NCI-H2107 treated with DMSO at 0.1 percent for 48 hours (cell line): Measurements from ENCODE around the gene MSRB3.

ENCODE experiments used
- DNase-seq: peaks from one replicate; lab custom pipeline; 2025; ENCODE audit not compliant: unreplicated experiment; lab: John Stamatoyannopoulos, UW

The MSRB3 gene

DNA sequence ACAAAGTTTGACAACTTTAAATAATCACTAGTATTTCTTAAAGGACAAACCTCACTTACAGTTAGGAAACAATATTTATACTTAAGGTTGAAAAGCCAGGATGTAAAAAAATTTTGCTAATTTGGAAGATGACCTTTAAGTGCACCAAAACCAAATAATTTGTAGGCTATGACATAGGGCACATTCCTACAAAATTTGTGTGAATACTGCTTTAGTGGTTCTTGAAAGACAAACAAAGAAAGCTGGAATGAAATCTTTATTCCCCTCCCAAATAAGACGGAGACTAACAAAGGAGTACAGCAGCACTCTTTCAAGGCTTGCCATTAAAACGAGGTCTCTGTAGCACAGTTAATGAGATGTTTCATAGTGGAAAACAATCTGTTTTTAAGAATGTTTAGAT lies 45.6 kb downstream of the MSRB3 start:
- no peak for DNase-seq

DNA sequence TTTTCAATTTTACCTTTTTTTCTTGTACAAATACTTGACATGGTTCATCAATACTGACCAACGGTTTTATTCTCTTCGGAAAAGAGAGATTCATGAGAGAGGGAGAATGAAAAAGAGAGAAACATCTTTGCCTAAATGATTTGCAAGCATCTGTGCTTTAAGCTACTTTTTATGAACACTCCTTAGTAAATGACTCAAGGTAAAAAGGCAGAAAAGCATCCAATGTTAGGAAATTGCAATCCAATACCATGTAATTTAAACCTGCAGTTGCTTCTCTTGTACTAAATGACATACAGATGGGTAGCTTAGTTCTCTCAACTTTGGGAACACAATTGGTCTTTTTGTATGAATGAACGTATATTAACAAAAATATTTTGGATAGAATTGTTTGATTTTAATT lies 46.1 kb downstream of the MSRB3 start:
- no peak for DNase-seq

DNA sequence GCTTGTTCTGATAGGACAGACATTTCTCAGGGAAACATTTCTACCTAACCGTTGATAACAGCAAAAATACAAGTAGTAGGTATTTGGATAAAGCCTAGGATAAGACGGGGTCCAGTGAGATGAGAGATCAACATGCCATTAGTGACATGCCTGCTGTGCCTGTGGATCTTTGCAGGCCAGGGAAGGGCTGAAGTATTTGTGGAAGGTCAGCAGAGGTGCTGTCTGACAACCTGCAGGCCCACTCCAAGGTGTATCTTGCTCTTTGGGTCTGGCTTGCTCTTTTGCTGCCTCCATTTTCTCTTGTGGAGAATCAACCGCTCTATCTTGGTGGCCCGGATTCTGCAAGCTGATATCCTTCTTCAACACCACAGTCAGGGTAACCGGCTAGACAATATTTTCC lies 46.7 kb downstream of the MSRB3 start:
- no peak for DNase-seq

DNA sequence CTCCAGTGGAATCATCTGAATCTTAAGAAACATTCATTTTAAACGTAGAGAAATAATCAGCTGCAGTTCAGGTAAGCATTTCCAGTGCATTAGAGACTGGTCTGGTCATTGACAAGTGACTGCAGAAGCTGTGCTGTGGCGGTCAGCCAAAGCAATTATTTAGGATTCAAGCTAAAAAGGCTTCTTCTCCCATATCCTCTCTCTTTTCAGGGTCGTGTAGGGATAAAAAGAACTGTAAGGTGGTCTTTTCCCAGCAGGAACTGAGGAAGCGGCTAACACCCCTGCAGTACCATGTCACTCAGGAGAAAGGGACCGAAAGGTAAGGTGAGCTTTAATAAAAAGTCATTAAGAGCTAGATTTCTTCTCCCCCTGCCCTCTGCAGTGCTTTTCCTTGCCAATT lies 48.1 kb downstream of the MSRB3 start:
- DNase-seq = no peak

DNA sequence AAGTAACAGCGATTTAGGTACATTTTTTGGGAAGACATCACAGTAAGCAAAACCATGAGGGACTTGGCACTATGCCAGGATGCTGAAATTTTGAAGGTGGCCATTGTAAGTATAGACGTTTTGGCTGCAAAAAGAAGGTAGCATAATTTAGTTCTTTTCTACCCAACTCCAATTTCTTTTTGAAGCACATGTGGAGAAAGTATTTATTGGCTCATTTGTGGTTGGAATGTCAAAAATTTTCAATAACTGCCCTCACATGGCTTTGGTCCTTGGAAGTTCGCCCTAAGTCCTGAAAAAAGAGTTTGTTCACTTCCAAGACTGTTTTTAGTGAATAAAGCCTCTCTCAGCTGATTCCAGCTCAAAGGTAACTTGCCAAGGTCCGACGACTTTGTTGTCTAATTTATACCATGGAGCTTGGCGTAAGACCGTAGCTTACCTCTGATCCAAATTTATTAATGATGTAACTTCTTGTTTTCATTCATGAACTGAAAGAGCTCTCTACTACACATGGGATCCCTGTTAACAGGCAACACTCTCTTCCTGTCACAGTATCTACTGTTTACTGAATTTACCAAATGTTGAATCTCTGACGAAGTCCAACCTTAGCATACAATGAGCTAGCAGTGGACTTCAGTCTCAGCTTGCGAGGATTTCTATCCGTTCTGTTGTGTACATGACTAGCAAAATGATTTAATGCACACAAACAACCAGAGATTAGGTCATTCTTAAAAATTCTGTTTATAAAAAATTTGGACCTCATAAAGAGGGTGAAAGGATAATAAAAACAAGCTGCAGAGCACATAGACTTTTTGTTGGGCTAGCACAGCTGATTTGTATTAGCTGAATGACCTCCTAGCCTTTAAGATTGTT lies 49.0 kb downstream of the MSRB3 start:
- DNase-seq = no peak

DNA sequence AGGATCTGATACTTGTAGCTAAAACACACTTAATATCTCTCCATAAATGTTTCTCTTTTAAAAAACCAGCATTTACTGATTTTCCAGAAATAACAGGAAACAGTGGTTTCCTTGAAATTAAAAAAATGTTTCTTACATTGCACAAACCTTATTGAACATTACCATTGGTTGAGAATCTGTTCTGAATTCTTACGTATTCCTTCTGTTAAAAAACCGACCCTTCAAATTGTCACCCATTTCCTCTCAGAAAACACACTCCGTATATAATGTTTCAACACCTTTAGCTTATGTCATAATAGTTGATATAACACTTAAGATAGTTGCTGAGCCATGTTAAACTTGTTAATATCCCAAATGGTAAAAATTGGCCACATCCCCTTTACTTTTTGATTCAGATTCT lies 51.2 kb downstream of the MSRB3 start:
- DNase-seq = no peak

DNA sequence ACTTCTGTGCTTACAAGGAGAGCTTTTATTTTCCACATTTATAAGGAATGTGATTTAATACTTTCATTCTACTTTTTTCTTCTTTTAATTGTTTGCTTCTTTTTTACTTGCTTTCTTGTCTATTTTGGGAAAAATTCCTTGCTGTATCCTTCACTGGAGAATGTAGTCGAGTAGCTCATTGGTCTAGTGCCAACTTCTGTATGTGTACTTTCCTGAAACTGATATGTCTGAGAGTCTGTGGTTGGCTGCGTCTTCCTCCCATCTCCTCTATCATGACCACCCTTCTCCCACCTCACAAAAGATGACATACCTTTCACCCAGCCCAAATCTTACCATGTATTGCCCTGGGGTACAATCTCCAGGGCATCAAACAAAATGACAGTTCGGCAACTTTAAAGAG lies 51.8 kb downstream of the MSRB3 start:
- no peak for DNase-seq

DNA sequence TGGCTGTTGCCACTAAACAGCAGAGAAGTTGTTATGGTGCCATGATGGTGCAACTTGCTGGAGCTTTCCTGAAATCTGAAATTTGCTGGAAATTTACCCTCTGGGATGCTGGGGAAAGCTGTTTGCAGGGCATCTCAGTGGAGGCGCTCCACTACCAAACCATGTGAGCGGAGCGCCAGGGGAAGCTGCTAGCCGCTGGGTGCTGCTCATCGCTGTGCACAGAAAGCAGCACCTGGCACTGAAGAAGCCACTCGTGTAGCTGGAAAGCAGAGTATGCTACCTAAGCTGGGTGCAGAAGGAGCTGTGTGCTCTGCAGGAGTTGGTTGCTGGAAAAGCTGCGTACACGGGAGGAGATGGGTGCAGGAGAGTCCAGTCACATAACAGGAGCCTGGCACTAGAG lies 53.0 kb downstream of the MSRB3 start:
- DNase-seq = no peak

DNA sequence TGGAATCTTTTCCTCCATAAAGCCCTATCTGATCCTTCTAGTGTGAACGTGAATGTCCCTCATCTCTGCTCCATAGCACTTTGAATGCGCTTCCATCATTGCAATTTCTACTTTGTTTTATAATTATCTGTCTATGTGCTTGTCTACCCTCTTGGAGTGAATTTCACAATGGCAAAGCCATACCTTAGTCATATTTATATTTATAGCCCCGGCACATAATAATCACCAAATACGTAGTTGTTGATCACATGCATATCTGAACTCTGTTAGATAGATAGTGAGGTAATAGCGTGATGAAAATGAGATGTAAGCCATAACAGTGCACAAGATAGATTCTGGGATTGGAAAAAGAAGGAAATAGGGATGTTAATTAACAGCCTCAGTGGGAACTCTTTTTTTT lies 55.2 kb downstream of the MSRB3 start:
- no peak for DNase-seq

DNA sequence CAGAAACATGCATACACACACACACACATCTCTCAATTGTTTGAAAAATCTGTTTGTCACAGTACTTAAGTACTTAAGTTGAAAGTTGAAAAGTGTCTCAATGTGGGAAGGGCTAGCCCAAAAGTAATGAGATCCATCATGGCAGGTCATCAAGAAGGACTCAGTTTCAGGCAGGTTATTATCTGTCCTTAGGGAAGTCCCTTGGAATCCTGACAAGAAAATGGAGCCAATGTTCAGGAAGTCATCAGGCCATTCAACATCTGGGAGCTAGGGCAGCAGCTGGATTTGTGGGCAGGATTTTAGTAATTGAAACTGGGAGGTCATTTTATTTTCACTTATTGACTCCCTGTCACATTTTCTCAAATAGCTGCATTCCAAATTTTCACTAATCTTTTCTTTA lies 56.0 kb downstream of the MSRB3 start:
- DNase-seq = no peak

DNA sequence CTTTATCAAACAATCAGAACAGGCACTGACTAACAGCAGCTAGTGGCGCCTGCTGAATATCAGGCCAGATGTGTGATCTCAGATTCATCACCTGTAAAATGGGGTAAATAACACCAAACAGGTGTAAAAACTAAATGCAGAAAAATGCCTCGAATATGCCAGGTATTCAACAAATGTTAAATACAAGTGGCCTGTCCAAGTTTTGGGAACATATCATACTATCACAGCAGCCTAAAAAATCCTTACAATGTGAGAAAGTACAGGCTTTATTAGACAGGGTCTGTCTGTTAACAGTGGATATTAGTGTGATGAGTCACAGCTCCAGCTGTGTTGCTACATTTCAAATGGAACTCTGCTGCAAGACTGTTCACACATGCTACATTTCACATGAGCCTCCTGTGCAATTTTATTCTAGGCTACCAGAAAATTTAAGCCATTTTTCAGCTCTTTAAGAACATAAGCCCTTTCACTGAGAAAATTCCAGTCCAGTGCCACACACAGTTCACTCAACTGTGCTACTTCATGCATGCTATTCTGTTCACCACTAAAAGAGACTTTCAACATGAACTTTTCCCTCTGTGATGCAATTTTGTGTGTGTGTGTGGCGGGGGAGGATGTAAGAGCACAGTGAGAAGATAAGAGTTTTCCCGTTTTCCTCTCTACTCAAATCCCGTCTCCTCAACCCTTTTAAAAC lies 56.7 kb downstream of the MSRB3 start:
- no peak for DNase-seq

DNA sequence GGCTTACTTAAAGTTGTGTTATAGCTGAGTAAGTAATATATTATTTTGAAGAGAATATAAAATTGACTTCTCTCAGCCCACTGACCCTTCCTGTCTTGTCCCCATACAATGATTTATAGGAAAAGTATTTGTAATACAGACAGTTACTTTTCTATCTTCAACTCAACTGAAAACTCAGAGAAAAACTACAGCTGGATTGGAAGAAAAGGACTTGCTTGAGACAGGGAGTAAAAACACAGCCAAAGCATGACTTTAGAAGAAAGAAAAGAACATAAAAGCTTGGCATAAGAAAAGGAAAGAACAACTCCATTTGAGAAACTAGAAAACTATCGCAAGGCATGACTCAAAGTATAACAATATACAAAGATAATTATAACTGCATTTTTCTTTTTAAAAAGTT lies 57.5 kb downstream of the MSRB3 start:
- DNase-seq = no peak

DNA sequence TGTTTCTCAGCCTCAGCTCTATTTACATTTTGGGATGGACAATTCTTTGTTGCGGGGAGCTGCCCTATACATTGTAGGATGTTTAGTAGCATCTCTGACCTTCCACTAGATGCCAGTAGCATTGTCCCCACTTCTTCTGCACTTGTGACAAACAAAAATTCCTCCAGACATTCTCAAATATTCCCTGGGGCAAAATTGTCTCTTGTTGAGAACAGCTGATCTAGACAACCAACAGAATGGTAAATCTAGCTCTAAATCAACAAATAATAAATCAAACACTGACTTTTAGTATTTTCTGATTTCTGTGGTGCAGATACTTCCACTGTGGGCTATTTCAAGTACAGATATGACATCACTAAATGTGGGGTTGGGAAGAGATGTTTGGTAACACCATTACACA lies 60.7 kb downstream of the MSRB3 start:
- DNase-seq = no peak

DNA sequence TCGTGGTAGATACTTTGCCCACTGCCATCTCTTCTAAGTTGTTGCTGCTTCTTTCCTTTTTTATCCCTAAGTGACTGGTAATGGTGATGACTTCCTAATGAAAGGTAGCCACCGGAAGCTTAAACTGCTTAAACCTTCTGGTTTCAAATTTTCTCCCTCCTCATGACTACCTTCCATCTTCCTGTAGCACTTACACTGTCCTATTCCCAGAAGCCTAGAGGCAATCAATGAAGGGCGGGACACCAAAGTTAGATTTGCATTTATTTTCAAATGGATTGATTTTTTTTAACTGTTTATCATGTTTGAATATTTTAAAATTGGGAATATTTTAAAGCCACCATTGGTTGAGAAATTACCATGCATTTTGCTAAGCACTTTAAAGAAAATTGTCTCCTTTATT lies 64.7 kb downstream of the MSRB3 start:
- no peak for DNase-seq

DNA sequence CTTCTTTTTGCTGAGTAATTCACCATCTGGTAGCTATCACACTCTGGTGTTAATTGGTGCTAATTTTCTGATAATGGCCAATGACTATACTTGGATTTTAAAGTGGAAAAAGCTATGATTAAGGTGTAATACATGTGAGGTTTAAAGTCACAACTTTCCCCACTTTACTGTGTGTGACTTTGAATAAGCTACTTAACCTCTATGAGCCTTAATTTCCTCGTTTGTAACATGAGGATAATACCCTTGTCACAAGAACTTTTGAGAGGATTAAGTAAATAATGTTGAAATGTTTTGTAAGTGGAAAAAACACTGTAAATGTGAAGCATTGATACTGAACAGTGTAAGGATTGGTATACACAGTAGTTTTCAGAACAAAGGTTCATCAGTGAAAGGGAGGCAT lies 65.3 kb downstream of the MSRB3 start:
- no peak for DNase-seq

DNA sequence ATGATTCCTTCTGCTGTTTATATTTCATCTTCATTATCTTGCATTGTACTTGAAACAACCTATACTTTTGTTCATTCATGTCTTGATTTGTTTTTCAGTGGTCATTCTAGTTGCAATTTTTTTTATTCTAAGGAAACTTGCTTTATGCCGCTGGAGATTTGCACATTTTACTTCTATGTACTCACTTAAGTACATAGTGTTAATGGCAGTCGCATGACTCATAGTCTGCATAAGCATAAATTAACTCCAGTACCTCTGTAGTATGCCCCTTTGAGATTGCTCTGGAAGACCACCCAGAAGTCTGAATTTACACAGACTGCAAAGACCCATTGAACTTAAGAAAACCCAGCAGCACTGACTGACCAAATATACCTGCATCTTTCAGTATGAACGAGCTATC lies 77.0 kb downstream of the MSRB3 start:
- DNase-seq = no peak

DNA sequence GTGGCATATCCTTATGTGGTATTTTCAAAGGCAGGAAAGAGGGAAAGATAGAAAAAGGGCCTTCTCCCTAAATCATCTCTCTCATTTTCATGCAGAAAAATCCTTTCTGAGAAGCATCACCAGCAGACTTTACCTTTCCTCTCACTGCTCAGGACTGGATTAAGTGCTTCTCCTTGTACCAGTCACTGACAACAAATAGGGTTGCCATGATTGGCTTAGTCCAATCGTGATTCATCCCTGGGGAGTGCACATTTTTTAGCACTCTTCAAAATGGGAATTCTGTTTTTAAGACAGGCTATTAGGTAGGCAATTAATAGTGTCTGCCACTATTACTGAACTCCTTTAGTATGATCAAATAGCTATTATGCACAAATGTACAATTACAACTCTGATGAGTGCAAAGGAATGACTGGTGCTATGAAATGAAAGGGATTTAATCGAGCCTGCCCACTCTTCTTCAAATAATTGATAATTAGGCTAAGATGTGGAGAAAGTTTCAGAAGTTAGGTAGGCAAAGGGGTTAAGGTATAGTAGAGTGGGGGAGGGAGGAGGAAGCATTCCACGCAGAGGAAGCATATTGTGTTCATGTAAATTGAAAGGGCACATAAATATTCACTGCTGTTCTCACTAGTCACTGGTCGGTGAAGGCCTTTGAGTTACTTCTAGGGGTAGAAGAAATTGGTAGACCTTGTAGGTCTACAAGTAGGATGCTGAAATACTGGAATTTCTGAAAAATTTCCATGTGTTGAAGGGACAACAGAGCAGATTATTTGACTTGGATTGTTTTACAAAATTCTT lies 84.0 kb downstream of the MSRB3 start:
- DNase-seq = no peak

DNA sequence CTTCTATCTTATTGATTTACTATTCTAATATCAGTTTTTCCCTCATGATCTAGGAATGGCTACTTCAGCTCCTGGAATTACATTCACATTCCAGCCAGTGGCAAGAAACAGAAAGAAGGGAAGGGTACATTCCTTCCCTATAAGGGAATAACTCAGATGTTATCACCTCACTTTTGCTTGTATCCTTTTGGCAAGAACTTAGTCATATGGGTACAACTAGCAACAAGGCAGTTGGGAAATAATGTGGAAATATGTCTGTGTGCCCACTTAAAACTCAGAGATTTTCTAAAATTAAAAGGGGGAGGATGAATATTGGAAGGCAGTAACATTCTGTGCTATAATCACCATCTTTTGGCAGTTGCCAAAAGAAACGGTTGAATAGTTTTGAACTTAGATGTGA lies 85.6 kb downstream of the MSRB3 start:
- DNase-seq = no peak

DNA sequence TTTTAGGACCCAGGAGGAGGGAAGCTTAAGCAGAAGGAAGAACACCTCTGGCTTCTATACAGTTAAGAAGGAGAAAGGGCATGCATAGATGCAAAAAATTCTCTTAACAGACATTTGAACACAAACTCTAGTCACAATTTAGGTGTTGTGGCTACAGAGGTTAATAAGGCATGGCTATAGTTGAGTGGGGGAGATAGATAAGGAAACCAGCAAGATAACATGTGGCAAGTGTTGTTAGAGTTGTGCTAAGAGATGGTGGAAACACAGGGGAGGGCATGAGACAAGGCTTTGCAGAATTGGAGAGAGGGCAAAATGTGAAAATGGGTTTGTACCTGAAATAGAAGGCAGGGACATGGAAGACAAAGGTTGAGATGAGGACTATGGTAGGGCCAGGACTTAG lies 88.9 kb downstream of the MSRB3 start:
- no peak for DNase-seq

DNA sequence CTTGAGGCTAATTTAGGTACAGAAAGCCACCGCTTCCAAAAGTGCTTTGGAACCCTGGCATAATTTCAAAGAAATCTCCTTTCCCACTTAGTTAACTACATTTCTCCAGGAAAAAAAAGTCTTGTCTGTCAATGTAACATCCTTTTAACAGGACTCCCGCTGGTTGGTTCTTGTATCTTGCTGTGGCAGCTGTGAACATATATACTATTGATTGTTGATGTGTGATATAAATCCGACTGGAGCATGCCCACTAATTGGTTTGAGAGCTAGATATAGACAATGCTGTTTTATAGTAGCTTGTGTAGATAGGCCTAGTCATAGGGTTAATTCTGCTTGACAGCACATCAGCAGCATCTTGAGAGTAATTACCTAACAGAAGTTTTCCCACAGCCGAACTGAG lies 89.6 kb downstream of the MSRB3 start:
- no peak for DNase-seq

DNA sequence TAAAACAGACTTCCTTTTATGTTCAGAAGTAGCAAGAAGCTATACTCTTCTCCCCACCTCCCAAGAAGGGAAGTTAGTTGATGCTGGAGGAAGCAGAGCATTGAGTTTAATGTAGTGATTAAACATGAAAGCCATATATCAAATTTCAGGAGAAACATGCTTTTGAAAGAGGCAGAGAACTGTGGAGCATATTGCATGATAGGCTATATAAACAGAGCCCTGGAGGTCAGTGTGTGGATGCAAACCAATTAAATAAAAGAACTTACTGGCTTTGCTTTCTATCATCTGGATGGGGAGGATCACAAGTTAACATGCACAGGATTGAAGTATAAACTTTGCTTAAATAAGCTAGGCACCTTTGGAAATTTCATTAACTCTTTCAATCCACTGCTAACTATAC lies 94.1 kb downstream of the MSRB3 start:
- no peak for DNase-seq

DNA sequence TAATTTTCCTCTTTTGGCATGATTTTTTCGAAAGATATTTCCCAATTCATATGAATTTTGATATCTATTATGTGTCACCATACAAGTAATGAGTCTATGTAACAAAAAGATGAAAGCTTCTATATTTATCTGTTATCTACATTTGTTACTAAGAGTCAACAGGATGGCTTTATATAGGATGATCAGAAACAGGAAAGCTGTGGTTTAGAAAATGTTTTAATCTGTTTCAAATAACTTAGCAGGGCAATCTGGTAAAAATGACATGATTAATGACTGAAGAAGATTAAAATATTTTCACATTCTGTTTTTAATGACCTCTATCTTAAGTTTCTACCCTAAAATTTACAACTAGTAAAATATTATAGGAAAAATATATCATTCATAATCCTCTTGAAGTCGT lies 105.8 kb downstream of the MSRB3 start:
- no peak for DNase-seq
